SK-N-SH treated with all-trans-retinoic acid at 6 μM for 48 hours (cell line): ENCODE results near the gene OPRL1.
A peak's percentile ranks its signal among the peaks of the same experiment; 100 is the strongest.

Experiments
- OSR1 ChIP-seq: fragments of 250-450 bp; sonication (Bioruptor Pico); IDR thresholded peaks from 2 replicates; pipeline ENCODE4 v1.8.0; 2022; ENCODE audit warnings: moderate library complexity, mild to moderate bottlenecking, inconsistent platforms
- PATZ1 ChIP-seq: fragments of 250-450 bp; sonication (Bioruptor Pico); IDR thresholded peaks from 2 replicates; pipeline ENCODE4 v1.8.0; 2020; ENCODE audit warnings: mild to moderate bottlenecking, moderate library complexity, borderline replicate concordance
- RARB ChIP-seq: fragments of 250-450 bp; sonication (Bioruptor Pico); IDR thresholded peaks from 2 replicates; pipeline ENCODE4 v1.8.0; 2021; ENCODE audit warnings: mild to moderate bottlenecking, moderate library complexity
- TOX ChIP-seq: fragments of 250-450 bp; sonication (Bioruptor Pico); IDR thresholded peaks from 2 replicates; pipeline ENCODE4 v1.8.0; 2021; ENCODE audit warnings: mild to moderate bottlenecking, moderate library complexity, borderline replicate concordance
- TSHZ2 ChIP-seq: fragments of 250-450 bp; sonication (Bioruptor Pico); IDR thresholded peaks from 2 replicates; pipeline ENCODE4 v1.5.0; 2020; ENCODE audit warnings: mild to moderate bottlenecking, moderate library complexity
- ZNF70 ChIP-seq: fragments of 450-650 bp; formaldehyde crosslinking; IDR thresholded peaks from 2 replicates; pipeline ENCODE4 v1.5.0; 2020; ENCODE audit warnings: mild to moderate bottlenecking, moderate library complexity
- TF ChIP-seq, protein P1 (sequence below): fragments of 250-450 bp; sonication (Bioruptor Pico); IDR thresholded peaks from 2 replicates; pipeline ENCODE4 v1.5.1; 2021; ENCODE audit warnings: mild to moderate bottlenecking, moderate library complexity

DNA sequence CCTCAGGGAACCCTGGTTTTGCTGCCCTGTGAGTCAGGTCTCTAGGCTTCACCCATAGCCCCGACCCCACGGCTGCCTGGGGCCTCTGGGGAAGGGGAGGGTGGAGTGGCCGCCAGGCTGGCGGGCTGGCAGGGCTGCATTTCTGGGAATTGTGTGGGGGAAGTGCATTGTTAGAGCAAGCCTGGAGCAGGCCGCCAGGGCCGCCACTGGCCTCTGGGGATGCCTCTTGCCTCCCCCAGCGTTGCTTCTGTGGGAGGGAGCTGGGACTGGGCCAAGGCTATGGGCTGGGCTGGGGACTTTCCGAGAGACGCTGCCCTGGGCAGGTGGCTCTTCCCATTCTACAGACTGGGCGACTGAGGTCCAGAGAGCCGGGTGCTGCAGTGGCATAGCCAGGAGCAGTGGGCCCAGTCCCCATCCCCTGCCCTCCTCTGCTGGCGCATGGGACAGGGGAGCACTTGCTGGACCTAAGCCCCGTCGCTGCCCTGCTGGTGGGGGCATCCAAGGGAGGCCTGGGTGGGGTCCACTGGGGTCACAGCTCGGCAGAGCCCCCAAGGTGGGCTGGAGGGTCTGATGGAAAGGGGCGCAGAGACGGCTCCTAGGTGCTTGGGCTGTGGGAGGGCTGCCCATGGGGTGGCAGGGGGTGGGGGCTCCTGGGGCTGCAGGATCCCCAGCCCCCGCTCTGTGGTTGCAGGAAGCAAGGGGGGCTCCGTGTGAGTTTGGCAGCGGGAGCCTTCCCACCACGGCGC lies 23.8 kb upstream of the OPRL1 start:
- TF ChIP-seq TSHZ2 (no peak), OSR1 (CRISPR knock-in tag) (no peak), PATZ1 (CRISPR knock-in tag) (peak; percentile 81; the same call in 1 of the 2 replicates), RARB (CRISPR knock-in tag) (no peak), ZNF70 (CRISPR knock-in tag) (no peak), TOX (CRISPR knock-in tag) (no peak)
- TF ChIP-seq, protein P1, sequence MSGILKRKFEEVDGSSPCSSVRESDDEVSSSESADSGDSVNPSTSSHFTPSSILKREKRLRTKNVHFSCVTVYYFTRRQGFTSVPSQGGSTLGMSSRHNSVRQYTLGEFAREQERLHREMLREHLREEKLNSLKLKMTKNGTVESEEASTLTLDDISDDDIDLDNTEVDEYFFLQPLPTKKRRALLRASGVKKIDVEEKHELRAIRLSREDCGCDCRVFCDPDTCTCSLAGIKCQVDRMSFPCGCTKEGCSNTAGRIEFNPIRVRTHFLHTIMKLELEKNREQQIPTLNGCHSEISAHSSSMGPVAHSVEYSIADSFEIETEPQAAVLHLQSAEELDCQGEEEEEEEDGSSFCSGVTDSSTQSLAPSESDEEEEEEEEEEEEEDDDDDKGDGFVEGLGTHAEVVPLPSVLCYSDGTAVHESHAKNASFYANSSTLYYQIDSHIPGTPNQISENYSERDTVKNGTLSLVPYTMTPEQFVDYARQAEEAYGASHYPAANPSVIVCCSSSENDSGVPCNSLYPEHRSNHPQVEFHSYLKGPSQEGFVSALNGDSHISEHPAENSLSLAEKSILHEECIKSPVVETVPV (CRISPR knock-in tag), result no peak
